Bone marrow (tissue), 2 donors: Measurements from ENCODE around the gene LMO1.

Experiments
- DNase-seq, 2 donors: peaks; one replicate each; lab custom pipeline; 2025; lab: John Stamatoyannopoulos, UW

Gene LMO1

GRCh38 chr11:8225589-8226036 is 38.1 kb downstream of the LMO1 start:
- DNase-seq = peak; percentile 43 to 45

GRCh38 chr11:8224711-8225110 is 39.0 kb downstream of the LMO1 start:
- no peak for DNase-seq

GRCh38 chr11:8224161-8224591 is 39.5 kb downstream of the LMO1 start:
- no peak for DNase-seq

GRCh38 chr11:8223513-8223900 is 40.2 kb downstream of the LMO1 start:
- DNase-seq = no peak

GRCh38 chr11:8222820-8223512 is 40.7 kb downstream of the LMO1 start:
- no peak for DNase-seq

- no peak for DNase-seq
These were observed 41.7 kb downstream of the LMO1 start for GRCh38 chr11:8221917-8222495.

GRCh38 chr11:8221046-8221723 is 42.5 kb downstream of the LMO1 start:
- no peak for DNase-seq

GRCh38 chr11:8220261-8221045 is 43.2 kb downstream of the LMO1 start:
- no peak for DNase-seq

- no peak for DNase-seq
These were observed 44.2 kb downstream of the LMO1 start for GRCh38 chr11:8219257-8220021.

GRCh38 chr11:8218840-8219239 is 44.8 kb downstream of the LMO1 start:
- DNase-seq = no peak

- no peak for DNase-seq
These were observed 45.3 kb downstream of the LMO1 start for GRCh38 chr11:8218409-8218808.

- no peak for DNase-seq
These were observed 45.8 kb downstream of the LMO1 start for GRCh38 chr11:8217926-8218325.

- no peak for DNase-seq
These were observed 46.5 kb downstream of the LMO1 start for GRCh38 chr11:8217136-8217535.

GRCh38 chr11:8213376-8213775 is 50.3 kb downstream of the LMO1 start:
- DNase-seq = no peak

GRCh38 chr11:8209208-8209807 is 54.4 kb downstream of the LMO1 start:
- no peak for DNase-seq

GRCh38 chr11:8207080-8208000 is 56.3 kb downstream of the LMO1 start:
- DNase-seq = no peak

GRCh38 chr11:8206251-8207079 is 57.2 kb downstream of the LMO1 start:
- peak in 1 of 2 donors; percentile 85 for DNase-seq

GRCh38 chr11:8205566-8205965 is 58.1 kb downstream of the LMO1 start:
- no peak for DNase-seq

- DNase-seq = no peak
These were observed 59.1 kb downstream of the LMO1 start for GRCh38 chr11:8204596-8204995.
